GM21717 (cell line): Measurements from ENCODE around the gene A1CF.
"Not testable (repeated sequence)": the region's sequence is repeated elsewhere in the genome, so short reads cannot be mapped to it uniquely, and the experiment has no call there.

Experiments used
- ATAC-seq: cut with Tn5 transposase; IDR thresholded peaks from one replicate; pipeline ENCODE4 v1.9.1; 2021; ENCODE audit warnings: mild to moderate bottlenecking, moderate library complexity; ENCODE audit not compliant: unreplicated experiment

Gene A1CF

GRCh38 chr10:50788951-50789945 lies 96.2 kb downstream of the A1CF start:
- no peak for ATAC-seq

- not testable (repeated sequence) for ATAC-seq
These were observed 97.5 kb downstream of the A1CF start for GRCh38 chr10:50787962-50788361.

DNA sequence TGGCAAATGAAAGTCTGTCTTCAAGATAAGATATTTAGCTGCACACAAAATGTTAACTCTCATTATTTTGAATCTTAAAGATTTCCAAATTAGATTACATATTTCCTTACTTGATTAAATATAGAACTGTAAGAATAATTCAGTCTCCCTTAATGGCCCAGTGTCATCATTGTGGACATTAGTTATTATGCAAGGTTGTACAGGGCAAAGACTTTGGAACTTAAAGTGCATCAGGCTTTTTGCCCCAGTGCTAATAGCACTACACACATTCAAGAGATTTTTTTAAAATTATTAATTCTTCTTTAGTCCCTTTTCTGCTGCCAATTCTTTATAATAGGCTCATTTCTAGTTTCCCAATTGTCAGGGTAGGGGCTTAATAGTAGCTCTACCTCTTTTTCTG lies 103.4 kb downstream of the A1CF start:
- ATAC-seq = not testable (repeated sequence)

GRCh38 chr10:50780036-50780435 lies 105.4 kb downstream of the A1CF start:
- not testable (repeated sequence) for ATAC-seq

GRCh38 chr10:50774868-50775267 lies 110.6 kb downstream of the A1CF start:
- not testable (repeated sequence) for ATAC-seq

- ATAC-seq = not testable (repeated sequence)
These were observed 113.4 kb downstream of the A1CF start for GRCh38 chr10:50772042-50772441.

DNA sequence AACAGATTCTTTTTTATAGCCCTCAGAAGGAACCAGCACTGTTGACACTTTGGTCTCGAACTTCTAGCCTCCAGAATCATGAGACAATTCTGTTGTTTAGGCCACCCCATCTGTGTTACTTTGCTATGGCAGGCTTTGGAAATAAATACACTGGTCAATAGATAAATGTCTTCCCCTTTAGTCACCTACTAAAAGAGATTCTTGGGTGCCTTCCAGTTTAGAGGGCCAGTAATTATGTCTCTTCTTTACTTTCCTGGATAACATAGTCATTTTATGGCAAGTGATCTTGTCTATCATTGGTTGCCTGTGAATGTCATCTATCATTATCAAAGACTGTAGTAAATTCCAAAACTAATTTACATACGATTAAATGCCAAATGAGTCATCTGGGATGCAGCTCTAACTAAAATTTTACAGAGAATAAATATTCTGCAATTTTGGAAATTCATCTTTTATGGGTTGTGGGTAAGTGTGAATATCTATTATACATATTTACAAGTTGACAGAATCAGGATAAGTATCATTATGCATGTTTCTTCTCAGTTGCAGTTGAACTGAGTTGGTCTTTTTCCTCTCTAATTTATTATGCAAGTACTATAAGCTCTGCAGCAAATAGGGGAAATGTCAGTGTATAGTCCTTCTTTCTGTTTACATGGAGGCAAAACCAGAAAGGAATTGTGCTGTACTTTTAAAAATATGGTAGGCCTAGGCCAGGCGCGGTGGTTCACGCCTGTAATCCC lies 118.5 kb downstream of the A1CF start:
- not testable (repeated sequence) for ATAC-seq
